ENCODE measurements around the gene DYNC1H1. TPM values are rescaled to one million over a fixed set of nuclear protein-coding genes. Genes with fewer than 3 reads are reported as not detected.

The DYNC1H1 gene
- total RNA-seq, 1 donor from 2014 or later = 237 TPM

- no peak overlapping the region for H3K27ac Mint-ChIP-seq
- Histone ChIP-seq H3K9me3 (ENCODE audit: low read depth) (no peaks in the 10 kb centered on the region), H3K4me1 (peaks cover 8% of the 10 kb centered on the region), H3F3A (ENCODE audit: low read depth) (peaks cover 3% of the 10 kb centered on the region), H3K9ac (no peak overlapping the region), H3K79me2 (ENCODE audit: low read depth) (peaks cover 9% of the 10 kb centered on the region), H3K27ac (no peak overlapping the region), H3K36me3 (no peaks in the 10 kb centered on the region), H4K20me1 (ENCODE audit: low read depth) (no peaks in the 10 kb centered on the region), H3K4me3 (no peak overlapping the region), H3K27me3 (peaks cover 10% of the 10 kb centered on the region), H2AFZ (replicated peaks) (no peak overlapping the region), H3K4me2 (no peak overlapping the region)
- H3K9me3 Mint-ChIP-seq = no peaks in the 10 kb centered on the region
- no peak overlapping the region for H3K4me3 Mint-ChIP-seq
- H3K4me1 Mint-ChIP-seq = peaks cover 12% of the 10 kb centered on the region
- H3K36me3 Mint-ChIP-seq = no peaks in the 10 kb centered on the region
- H3K27me3 Mint-ChIP-seq (ENCODE audit: insufficient read depth, low read depth) = peaks cover 11% of the 10 kb centered on the region
- TF ChIP-seq EZH2phosphoT487 (IDR thresholded peaks at IDR 0.05) (no peak), CTCF (IDR thresholded peaks at IDR 0.05) (no peak), EZH2 (IDR thresholded peaks at IDR 0.05) (no peak)
- no peak for DNase-seq (ENCODE audit: low spot score)
Observed at GRCh38 chr14:101950100-101950499, 14.3 kb upstream of the DYNC1H1 start.

- peaks cover 9% of the 10 kb centered on the region for H3K79me2 ChIP-seq (ENCODE audit: low read depth)
- H3K4me1 ChIP-seq = peaks cover 8% of the 10 kb centered on the region
- H4K20me1 ChIP-seq (ENCODE audit: low read depth) = no peaks in the 10 kb centered on the region
- no peaks in the 10 kb centered on the region for H3K36me3 Mint-ChIP-seq
- H3K27ac Mint-ChIP-seq = no peak overlapping the region
- H2AFZ ChIP-seq (replicated peaks) = no peak overlapping the region
- H3F3A ChIP-seq (ENCODE audit: low read depth) = no peaks in the 10 kb centered on the region
- no peak for TF ChIP-seq EZH2phosphoT487 (IDR thresholded peaks at IDR 0.05)
- no peak for TF ChIP-seq EZH2 (IDR thresholded peaks at IDR 0.05)
- no peak for TF ChIP-seq CTCF (IDR thresholded peaks at IDR 0.05)
- peaks cover 4% of the 10 kb centered on the region for H3K27me3 ChIP-seq
- H3K9me3 Mint-ChIP-seq = no peaks in the 10 kb centered on the region
- no peaks in the 10 kb centered on the region for H3K9me3 ChIP-seq (ENCODE audit: low read depth)
- H3K36me3 ChIP-seq = no peaks in the 10 kb centered on the region
- H3K4me1 Mint-ChIP-seq = peaks cover 12% of the 10 kb centered on the region
- peaks cover 11% of the 10 kb centered on the region for H3K27me3 Mint-ChIP-seq (ENCODE audit: insufficient read depth, low read depth)
- DNase-seq (ENCODE audit: low spot score) = no peak
- H3K4me3 ChIP-seq = no peak overlapping the region
- H3K4me2 ChIP-seq = no peak overlapping the region
- H3K27ac ChIP-seq = no peak overlapping the region
- no peak overlapping the region for H3K9ac ChIP-seq
- H3K4me3 Mint-ChIP-seq = peak overlapping the region; percentile 67
Observed at GRCh38 chr14:101950516-101951215, 13.7 kb upstream of the DYNC1H1 start.

GRCh38 chr14:101953151-101953550 is 11.2 kb upstream of the DYNC1H1 start:
- Histone ChIP-seq H3K27ac (no peak overlapping the region), H2AFZ (replicated peaks) (no peak overlapping the region), H3K4me3 (no peak overlapping the region), H3K36me3 (no peaks in the 10 kb centered on the region), H3K27me3 (no peaks in the 10 kb centered on the region), H4K20me1 (ENCODE audit: low read depth) (no peaks in the 10 kb centered on the region), H3K4me2 (no peak overlapping the region), H3K4me1 (peaks cover 8% of the 10 kb centered on the region), H3K9ac (no peak overlapping the region), H3F3A (ENCODE audit: low read depth) (no peaks in the 10 kb centered on the region), H3K79me2 (ENCODE audit: low read depth) (peaks cover 9% of the 10 kb centered on the region), H3K9me3 (ENCODE audit: low read depth) (no peaks in the 10 kb centered on the region)
- H3K36me3 Mint-ChIP-seq = no peaks in the 10 kb centered on the region
- H3K4me3 Mint-ChIP-seq = no peak overlapping the region
- H3K27me3 Mint-ChIP-seq (ENCODE audit: insufficient read depth, low read depth) = peaks cover 3% of the 10 kb centered on the region
- H3K9me3 Mint-ChIP-seq = no peaks in the 10 kb centered on the region
- no peak overlapping the region for H3K27ac Mint-ChIP-seq
- H3K4me1 Mint-ChIP-seq = peaks cover 9% of the 10 kb centered on the region
- no peak for DNase-seq (ENCODE audit: low spot score)
- TF ChIP-seq EZH2 (IDR thresholded peaks at IDR 0.05) (no peak), EZH2phosphoT487 (IDR thresholded peaks at IDR 0.05) (no peak), CTCF (IDR thresholded peaks at IDR 0.05) (no peak)
